Astrocyte of the spinal cord (primary cell): ENCODE data around the gene SNX14.

Experiments used
- DNase-seq: peaks from one replicate; pipeline ENCODE4 v3.0.0; 2011; ENCODE audit warnings: low read depth, low spot score
- H3K4me3 ChIP-seq: 2 replicates; pipeline ENCODE4 v1.5.1; 2011; ENCODE audit warnings: low read depth, mild to moderate bottlenecking, low read length, moderate library complexity
- in situ Hi-C: cut with HindIII; loops from 2 replicates; pipeline ENCODE4 v1.10.0; 2017; ENCODE audit warnings: low sequenced_read_pairs
- TF ChIP-seq, protein P1 (sequence below): IDR thresholded peaks from 2 replicates; pipeline ENCODE4 v1.5.1; 2012; ENCODE audit warnings: low read depth, mild to moderate bottlenecking, low read length, inconsistent platforms

SNX14 gene

DNA sequence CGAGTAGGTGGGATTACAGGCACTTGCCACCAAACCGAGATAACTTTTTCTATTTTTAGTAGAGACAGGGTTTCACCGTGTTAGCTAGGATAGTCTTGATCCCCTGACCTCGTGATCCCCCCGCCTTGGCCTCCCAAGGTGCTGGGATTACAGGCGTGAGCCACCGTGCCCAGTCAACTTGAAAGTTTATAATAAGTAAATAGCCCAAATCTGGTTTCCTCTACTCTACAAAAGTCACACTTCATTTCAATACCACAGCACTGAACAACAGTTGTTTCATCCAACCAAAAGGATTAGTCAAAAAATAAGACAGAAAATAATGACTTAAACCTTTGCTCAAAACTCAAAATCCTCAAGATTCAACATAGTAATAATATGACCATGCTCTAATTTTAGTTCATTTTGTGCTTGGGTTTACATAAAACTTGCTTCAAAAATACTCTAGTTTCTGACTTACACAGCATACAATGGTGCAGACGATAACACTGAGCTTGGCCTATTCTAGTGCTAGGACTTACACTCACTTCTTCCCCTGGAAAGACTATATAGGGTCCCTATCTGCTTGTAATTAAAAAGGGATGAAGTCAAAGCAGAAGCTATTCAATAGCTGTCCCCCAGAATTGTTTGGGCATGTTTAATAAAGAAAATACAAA is 87.1 kb downstream of the SNX14 start:
- H3K4me3 ChIP-seq: no peak overlapping the region
- in situ Hi-C loops: no loop called here
- no peak for DNase-seq
- TF ChIP-seq, protein P1, sequence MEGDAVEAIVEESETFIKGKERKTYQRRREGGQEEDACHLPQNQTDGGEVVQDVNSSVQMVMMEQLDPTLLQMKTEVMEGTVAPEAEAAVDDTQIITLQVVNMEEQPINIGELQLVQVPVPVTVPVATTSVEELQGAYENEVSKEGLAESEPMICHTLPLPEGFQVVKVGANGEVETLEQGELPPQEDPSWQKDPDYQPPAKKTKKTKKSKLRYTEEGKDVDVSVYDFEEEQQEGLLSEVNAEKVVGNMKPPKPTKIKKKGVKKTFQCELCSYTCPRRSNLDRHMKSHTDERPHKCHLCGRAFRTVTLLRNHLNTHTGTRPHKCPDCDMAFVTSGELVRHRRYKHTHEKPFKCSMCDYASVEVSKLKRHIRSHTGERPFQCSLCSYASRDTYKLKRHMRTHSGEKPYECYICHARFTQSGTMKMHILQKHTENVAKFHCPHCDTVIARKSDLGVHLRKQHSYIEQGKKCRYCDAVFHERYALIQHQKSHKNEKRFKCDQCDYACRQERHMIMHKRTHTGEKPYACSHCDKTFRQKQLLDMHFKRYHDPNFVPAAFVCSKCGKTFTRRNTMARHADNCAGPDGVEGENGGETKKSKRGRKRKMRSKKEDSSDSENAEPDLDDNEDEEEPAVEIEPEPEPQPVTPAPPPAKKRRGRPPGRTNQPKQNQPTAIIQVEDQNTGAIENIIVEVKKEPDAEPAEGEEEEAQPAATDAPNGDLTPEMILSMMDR: no peak

DNA sequence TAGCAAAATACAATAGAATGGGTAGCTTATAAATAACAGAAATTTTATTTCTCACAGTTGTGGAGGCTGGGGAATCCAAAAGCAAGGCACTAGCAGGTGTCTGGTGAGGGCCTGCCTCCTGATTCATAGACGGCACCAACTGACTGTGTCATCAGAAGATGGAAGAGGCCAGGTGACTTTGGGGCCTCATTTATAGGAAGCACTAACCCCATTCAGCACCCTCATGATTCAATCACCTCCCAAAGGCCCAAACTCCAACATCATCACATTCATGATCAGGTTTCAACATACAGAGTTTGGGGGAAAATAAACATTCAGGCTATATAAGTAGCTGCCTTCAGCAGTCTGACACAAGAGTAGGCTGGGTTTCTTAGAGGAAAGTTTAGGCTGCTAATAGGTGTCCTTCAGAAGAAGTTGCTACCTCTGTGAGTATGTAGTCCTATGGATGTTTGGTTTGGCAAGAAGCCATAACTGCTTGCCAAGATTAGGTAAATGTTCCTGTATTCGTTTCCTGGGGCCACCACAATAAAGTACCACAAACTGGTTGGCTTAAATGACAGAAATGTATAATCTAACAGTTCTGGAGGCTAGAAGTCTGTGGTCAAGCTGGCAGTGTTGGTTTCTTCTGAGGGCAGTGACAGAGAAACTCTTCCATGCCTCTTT is 94.9 kb downstream of the SNX14 start:
- in situ Hi-C loops: no loop called here
- TF ChIP-seq, protein P1: no peak
- peak; percentile 70 for DNase-seq
- no peak overlapping the region for H3K4me3 ChIP-seq

DNA sequence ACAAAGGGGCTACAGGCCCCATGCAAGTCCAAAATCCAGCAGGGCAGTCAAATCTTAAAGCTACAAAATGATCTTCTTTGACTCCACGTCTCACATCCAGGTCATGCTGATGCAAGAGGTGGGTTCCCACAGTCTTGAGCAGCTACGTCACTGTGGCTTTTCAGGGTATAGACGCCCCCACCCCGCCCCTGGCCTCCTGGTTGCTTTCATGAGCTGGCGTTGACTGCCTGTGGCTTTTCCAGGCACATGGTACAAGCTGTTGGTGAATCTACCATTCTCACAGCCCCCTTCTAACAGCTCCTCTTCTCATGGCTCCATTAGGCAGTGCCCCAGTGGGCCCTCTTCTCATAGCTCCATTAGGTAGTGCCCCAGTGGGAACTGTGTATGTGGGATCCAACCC is 96.8 kb downstream of the SNX14 start:
- in situ Hi-C loops: no loop called here
- DNase-seq: no peak
- H3K4me3 ChIP-seq: no peak overlapping the region
- TF ChIP-seq, protein P1: no peak

DNA sequence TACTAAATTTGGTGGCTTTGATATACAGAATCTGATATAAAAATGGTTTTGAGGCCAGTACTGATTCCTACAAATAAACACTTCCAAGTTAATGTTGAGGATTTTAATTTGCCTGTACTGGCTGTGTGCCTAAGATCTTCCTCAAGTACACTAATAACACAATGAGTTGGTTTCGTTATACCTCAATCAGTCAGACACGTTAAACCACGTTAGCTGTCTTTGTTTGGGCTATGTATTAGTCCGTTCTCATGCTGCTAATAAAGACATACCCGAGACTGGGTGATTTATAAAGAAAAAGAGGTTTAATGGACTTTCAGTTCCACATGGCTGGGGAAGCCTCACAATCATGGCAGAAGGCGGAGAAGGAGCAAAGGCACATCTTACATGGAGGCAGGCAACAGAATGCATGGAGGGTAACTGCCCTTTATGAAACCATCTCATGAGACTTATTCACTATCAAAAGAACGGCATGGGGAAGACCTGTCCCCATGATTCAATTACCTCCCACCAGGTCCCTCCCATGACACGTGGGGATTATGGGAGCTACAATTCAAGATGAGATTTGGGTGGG is 97.6 kb downstream of the SNX14 start:
- TF ChIP-seq, protein P1: no peak
- no peak for DNase-seq
- no peak overlapping the region for H3K4me3 ChIP-seq
- in situ Hi-C loops: no loop called here

DNA sequence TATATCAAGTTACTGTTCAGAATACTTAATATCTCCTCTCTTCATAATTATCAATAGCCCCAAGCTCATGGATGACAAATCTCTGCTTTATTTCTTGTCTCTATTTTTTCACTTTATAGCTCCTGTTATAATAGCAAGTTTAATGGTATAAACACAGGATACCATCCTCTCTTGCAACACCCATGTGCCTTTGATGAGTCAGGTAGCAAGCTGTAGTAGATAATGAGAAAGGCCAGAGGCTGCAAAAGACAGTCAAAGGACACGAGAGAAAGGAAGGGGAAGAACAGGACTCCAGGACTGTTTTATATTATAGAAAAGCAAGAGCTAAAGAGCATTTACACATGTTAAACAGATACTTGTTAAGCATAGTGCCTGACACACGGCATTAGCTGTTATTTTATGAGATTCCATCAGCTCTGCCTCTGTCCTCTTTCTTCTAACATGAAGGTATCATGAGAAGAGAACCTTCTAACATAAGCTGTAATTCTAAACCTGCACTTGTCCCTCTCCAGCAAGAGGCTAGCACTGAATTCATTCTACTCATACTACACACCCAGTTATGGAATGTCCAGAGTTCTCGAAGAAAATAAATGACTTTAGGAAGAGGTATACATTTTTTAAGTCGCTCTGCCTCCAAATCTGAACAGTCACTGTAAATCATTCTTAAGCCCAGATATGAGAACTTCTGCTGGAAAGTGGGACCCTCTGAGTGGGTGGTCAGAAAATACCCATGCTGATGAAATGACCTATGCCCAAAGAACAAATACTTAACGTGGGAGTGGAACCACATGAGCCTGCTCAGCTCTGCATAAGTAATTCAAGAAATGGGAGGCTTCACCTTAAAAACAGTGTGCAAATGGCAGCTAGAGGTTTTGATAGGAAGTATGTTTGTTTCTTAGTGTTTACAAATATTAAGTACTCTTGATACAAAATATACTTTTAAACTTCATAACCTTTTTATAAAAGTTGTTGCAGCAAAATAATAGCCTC is 98.8 kb downstream of the SNX14 start:
- TF ChIP-seq, protein P1: no peak

DNA sequence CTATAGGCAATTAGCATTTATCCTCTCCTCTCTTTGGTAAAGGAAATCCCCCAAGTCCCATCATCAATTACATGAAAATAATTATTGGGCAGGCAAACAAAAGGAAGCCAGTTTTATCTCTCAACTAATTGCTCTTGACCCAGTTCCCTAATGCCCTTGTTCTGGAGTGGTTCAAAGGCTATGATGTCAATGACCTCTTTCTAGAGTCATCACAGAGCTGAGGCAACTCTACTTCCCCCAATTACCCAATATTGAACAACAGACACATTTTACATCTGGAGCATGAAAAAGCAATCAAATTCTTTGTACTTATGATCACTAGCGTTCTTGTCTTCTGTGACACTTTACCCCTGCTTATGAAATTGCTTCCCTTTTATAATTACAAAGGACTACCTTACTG is 100.3 kb downstream of the SNX14 start:
- no peak overlapping the region for H3K4me3 ChIP-seq
- DNase-seq: no peak
- TF ChIP-seq, protein P1: no peak
- in situ Hi-C loops: no loop called here

More for the DNA sequence above, 98.8 kb downstream of the SNX14 start:
- in situ Hi-C loops: no loop called here
- peak; percentile 22 for DNase-seq
- no peak overlapping the region for H3K4me3 ChIP-seq
